HG03575 (cell line): Measurements from ENCODE around the gene CCDC201.
"Not testable (repeated sequence)": the region's sequence is repeated elsewhere in the genome, so short reads cannot be mapped to it uniquely, and the experiment has no call there.

Experiments used
- ATAC-seq: cut with Tn5 transposase; IDR thresholded peaks from one replicate; pipeline ENCODE4 v1.9.1; 2021; ENCODE audit not compliant: unreplicated experiment, insufficient number of reproducible peaks, low FRiP score; ENCODE audit errors: extremely low read depth

CCDC201 gene

GRCh38 chr7:45881280-45881758, 8.4 kb upstream of the CCDC201 start:
- ATAC-seq: no peak

DNA sequence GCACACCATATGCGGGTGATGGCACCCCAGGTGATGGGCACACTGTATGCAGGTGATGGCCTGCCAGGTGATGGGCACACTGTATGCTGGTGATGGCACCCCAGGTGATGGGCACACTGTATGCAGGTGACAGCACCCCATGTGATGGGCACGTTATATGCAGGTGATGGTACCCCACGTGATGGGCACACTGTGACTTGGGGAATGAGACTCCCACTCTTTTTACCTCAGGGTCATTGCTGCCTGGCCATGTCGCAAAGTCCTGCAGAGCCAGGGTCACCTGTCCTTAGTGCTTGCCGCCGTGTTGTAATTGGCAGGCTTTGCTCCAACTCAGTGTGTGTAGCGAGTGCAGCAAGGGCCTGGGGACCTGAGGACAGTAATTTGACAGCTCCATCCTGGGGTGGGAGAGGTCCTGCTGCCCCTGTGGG, 7.6 kb upstream of the CCDC201 start:
- ATAC-seq: no peak

- ATAC-seq: no peak
These were observed 5.7 kb upstream of the CCDC201 start for GRCh38 chr7:45878457-45879144.

GRCh38 chr7:45876519-45876918, 3.6 kb upstream of the CCDC201 start:
- no peak for ATAC-seq

- no peak for ATAC-seq
These were observed 1.7 kb upstream of the CCDC201 start for GRCh38 chr7:45874408-45875131.

- ATAC-seq: no peak
These were observed 473 bp upstream of the CCDC201 start for GRCh38 chr7:45873355-45873754.

DNA sequence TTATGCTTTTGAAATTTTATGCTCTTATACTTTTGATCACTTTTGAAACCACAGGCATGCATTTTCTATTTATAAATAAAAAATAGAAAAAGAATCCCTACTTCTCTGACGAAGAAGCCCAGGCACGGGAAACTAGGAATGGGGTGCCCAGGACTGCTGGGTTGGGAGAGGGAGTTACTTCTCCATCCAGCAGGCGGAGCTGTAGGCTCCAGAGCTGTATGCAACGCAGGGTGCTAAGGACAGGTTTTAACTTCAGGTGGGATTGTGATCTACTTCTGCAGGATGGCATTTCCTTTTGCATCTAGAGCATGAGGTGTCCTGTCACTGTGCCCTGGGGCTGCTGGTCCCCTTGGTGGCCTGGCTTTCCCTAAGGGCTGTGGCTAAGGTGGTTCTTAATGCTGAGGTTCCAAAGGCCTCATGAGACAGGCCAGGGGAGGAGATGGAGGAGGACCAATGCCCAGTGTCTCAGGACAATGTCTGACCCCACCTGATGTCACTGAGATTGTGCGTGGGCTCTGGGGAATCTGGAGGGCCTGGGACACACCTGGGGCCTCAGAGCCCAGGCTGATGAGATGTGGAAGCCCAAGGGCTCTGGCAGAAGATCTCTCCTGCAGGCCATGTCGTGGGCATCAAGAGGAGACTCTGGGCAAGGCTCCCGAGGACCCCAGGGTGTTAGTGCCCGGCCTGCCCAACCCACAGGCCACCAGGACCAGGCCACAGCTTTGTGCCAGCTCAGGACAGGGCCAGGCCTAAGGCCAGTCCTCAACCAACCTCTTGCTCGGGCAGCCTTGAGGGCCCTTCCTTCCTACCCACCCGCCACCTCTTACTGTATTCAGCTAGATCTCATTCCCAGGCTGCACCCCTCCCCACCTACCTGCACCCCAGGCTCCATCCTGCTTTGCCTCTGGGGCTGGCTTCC, 507 bp downstream of the CCDC201 start:
- no peak for ATAC-seq

GRCh38 chr7:45869426-45869825, 3.5 kb downstream of the CCDC201 start:
- ATAC-seq: no peak

DNA sequence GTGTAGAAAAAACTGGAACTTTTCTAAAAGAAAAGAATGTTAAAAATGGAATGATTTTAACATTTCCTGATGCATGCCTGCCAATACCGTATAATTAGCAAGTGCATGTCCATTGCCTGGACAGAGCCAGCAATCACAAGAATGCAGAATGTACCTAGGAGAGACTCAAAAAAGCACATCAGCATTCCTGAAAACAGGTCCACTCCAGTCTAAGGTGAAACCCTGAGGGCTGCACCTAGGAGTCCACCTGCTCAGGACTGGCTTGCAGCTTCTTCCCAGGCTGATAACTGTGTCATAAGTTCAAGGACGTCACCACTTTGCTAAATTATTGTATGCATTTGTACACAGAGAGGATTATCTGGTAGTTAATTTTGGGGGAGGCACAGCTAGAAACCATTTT, 5.4 kb downstream of the CCDC201 start:
- ATAC-seq: no peak

DNA sequence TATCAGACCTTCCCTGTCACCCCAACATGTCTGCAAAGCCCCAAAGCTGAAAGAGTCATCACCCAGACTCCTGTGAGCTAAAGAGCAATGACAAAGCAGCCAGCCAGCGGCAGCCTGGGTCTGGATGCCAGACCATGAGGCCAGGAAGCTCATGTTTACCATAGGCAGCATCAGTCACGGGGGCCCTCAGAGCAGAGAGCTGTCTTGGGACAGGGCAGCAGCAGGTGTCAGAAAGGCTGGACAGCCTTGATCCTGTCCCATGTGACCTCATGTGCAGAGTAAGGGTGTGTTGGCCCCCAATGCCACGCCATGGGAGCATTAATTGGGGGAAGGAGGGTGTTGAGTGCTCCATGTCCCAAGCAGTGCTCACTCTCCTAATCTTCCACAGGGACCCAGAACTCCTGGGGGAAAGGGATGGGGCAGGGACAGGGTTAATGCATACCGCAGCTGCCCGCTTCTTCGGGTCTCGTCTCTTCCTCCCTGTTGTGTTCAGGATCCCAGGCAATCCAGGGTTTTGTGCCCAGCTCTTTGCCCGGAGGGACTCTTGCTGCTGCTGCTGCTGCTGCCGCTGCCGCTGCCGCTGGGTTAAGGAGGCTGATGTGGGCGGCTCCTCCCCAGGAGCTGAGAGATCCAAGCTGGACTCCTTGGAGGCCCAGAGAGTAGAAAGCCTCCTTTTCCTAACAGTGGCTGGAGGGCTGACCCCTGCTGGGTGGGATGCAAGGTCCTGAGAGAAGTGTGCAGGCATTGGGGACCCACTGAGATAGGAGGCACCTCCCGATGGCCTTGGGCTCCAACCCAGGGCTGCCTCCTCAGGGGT, 7.1 kb downstream of the CCDC201 start:
- ATAC-seq: no peak

DNA sequence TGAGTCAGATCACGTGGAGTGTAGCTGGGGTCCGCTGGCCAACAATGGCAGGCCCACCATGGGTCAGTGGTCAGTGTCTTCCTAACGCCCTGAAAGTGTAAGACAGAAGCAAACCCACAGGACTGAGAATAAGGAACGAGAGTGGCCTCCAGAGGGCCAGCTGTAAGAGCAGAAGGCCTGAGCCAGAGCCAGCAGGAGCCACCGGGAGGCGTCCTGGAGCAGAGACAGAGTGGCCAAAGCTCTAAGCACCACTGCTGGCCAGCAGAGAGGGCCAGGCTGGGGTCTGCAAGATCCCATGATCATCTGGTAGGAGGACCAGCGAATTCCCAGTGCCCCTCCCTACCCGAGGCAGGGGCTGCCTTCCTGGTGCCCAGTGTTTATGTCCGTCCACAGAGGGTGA, 9.2 kb downstream of the CCDC201 start:
- no peak for ATAC-seq

DNA sequence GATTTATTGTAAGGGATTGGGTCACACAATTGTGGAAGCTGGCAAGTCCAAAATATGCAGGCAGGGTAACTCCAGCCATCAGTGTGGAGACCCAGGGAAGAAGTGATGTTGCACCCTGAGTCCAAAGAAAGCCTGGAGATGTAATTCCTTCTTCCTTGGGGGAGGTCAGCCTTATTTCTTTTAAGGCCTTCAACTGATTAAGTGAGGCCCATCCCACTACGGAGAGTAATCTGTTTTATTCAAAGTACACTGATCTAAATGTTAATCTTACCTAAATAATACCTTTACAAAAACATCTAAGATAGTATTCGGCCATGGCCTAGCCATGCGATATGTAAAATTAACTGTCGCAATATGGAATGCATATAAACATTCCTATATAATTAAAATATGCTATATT, 16.0 kb downstream of the CCDC201 start:
- ATAC-seq: not testable (repeated sequence)

- not testable (repeated sequence) for ATAC-seq
These were observed 17.2 kb downstream of the CCDC201 start for GRCh38 chr7:45855680-45856079.

DNA sequence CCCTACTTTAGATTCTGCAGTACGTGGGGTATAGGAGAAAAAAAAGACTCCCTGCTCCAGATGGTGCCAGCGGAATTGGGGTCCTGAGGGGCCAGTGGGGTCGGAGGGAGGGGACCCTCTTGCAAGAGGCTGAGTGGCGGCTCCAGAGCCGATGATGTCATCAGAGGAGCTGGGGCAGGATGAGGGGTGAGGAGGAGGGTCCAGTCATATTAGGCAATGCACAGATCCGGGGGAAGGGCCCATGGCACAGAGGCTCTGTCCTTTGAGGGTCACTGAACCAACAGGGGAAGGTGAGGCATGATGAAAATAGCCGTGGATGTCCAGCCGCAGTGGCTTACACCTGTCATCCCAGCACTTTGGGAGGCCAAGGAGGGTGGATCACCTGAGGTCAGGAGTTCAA, 19.4 kb downstream of the CCDC201 start:
- ATAC-seq: not testable (repeated sequence)

DNA sequence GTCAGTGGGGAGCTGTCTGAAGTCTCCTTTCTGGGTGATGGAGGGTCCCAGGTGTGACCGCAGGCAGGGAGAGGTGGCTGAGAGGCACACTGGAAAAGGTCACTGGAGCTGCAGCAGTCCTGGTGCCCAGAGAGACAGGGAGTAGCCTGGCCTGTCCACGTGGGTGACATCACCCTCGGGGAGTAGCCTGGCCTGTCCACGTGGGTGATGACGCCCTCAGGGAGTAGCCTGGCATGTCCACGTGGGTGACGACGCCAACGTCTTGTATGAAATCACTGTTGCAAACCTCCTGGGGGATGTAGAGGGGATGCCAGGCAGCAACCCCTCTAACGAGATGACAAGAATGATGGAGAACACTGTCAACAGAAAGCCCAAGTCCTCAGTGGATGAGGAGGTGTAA, 19.9 kb downstream of the CCDC201 start:
- ATAC-seq: not testable (repeated sequence)

DNA sequence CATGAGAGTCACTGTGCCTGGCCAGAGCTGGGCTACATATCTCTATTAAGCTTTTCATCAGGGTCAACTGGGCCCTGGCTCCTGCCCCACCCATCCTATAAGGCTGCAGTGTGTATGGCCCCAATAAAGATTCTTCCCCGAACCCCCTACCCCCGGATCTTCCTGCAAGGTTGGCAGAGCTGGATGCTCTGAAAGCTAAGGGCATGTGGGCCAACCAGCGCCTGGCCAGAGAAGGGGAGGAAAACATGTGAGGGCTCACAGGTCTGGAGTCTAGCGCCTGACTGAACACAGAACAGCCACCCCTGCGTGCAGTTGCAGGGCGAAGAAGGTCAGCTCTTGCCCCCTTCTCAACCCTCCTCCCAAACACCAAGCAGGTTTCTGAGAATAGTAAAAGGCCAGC, 24.1 kb downstream of the CCDC201 start:
- ATAC-seq: not testable (repeated sequence)

DNA sequence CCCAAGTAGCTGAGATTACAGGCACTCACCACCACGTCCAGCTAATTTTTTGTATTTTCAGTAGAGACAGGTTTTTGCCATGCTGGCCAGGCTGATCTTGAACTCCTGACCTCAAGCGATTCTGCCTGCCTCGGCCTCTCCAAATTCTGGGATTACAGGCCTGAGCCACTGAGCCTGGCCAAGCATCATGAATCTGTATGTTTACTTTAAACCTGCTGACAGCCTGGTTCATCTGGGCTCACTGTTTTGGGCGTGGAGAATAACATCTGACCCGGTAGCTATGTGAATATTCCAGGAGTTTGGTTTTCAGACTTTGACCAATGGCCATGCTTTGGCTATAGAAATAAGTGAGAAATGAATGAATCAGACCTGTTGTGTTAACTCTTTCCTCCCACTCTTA, 26.3 kb downstream of the CCDC201 start:
- not testable (repeated sequence) for ATAC-seq

- ATAC-seq: not testable (repeated sequence)
These were observed 30.8 kb downstream of the CCDC201 start for GRCh38 chr7:45841926-45842717.
